GM19328 (cell line): ENCODE results near the gene CSRNP3.

Experiments used
- ATAC-seq: cut with Tn5 transposase; IDR thresholded peaks from one replicate; pipeline ENCODE4 v1.9.1; 2021; ENCODE audit warnings: mild to moderate bottlenecking, moderate library complexity; ENCODE audit not compliant: unreplicated experiment

The CSRNP3 gene

GRCh38 chr2:165667375-165667774 lies 197.9 kb downstream of the CSRNP3 start:
- ATAC-seq: no peak

- no peak for ATAC-seq
Measured at GRCh38 chr2:165674780-165675179, 205.3 kb downstream of the CSRNP3 start.

GRCh38 chr2:165675551-165675968 lies 206.1 kb downstream of the CSRNP3 start:
- ATAC-seq: no peak

- no peak for ATAC-seq
Measured at GRCh38 chr2:165678882-165679281, 209.4 kb downstream of the CSRNP3 start.

- ATAC-seq: no peak
Measured at GRCh38 chr2:165679621-165680020, 210.1 kb downstream of the CSRNP3 start.

GRCh38 chr2:165681841-165682240 lies 212.3 kb downstream of the CSRNP3 start:
- ATAC-seq: no peak

- no peak for ATAC-seq
Measured at GRCh38 chr2:165682546-165682945, 213.0 kb downstream of the CSRNP3 start.

GRCh38 chr2:165686800-165687199 lies 217.3 kb downstream of the CSRNP3 start:
- ATAC-seq: no peak

GRCh38 chr2:165687426-165688002 lies 218.0 kb downstream of the CSRNP3 start:
- ATAC-seq: no peak

GRCh38 chr2:165691615-165692014 lies 222.1 kb downstream of the CSRNP3 start:
- ATAC-seq: no peak

GRCh38 chr2:165692906-165693305 lies 223.4 kb downstream of the CSRNP3 start:
- ATAC-seq: no peak

GRCh38 chr2:165693838-165694237 lies 224.3 kb downstream of the CSRNP3 start:
- ATAC-seq: no peak

- ATAC-seq: no peak
Measured at GRCh38 chr2:165697748-165698443, 228.4 kb downstream of the CSRNP3 start.

- peak; percentile 69 for ATAC-seq
Measured at GRCh38 chr2:165698444-165698884, 229.0 kb downstream of the CSRNP3 start.

GRCh38 chr2:165699946-165700345 lies 230.4 kb downstream of the CSRNP3 start:
- no peak for ATAC-seq

GRCh38 chr2:165700531-165700930 lies 231.0 kb downstream of the CSRNP3 start:
- no peak for ATAC-seq

- ATAC-seq: no peak
Measured at GRCh38 chr2:165701147-165701546, 231.6 kb downstream of the CSRNP3 start.

- no peak for ATAC-seq
Measured at GRCh38 chr2:165706960-165707487, 237.5 kb downstream of the CSRNP3 start.

- no peak for ATAC-seq
Measured at GRCh38 chr2:165716091-165716490, 246.6 kb downstream of the CSRNP3 start.

GRCh38 chr2:165718610-165719210 lies 249.2 kb downstream of the CSRNP3 start:
- no peak for ATAC-seq

- ATAC-seq: no peak
Measured at GRCh38 chr2:165720511-165720910, 251.0 kb downstream of the CSRNP3 start.

GRCh38 chr2:165725421-165725820 lies 255.9 kb downstream of the CSRNP3 start:
- ATAC-seq: no peak
